ENCODE results near the gene RIT2. TPM values are rescaled to one million over a fixed set of nuclear protein-coding genes. Genes with fewer than 3 reads are reported as not detected.

Gene RIT2
- total RNA-seq, 1 donor from 2014 or later: not detected

DNA sequence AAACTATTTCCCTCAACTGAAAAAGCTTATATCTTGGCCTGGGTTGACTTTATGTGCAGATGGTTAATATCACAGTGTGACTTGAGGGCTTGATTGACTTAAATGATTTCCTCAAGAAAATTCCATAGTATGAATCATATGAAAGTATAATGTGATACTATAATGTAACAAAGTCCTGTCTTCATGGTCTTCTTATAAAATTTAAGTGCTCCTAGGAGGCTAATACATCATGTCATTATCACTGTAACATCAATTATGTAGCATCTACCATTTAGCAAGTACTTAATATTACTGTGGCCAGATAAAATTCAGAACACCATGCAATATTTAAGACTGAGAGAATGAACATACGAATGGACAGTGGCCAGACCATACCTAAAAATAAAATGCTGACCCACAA is 276.1 kb downstream of the RIT2 start:
- no peaks in the 10 kb centered on the region for H3K27me3 Mint-ChIP-seq
- no peaks in the 10 kb centered on the region for H3K4me1 Mint-ChIP-seq
- intact Hi-C loops (cut with micrococcal nuclease): no loop called here
- DNase-seq (no peak), ATAC-seq (ENCODE audit: low read depth) (no peak)
- H3K9me3 Mint-ChIP-seq: peaks cover 10% of the 10 kb centered on the region
- CTCF ChIA-PET: no interaction called here
- H3K27ac Mint-ChIP-seq: no peak overlapping the region
- POLR2A ChIA-PET: no interaction called here
- H3K4me3 Mint-ChIP-seq: no peak overlapping the region
- H3K36me3 Mint-ChIP-seq (ENCODE audit: low read depth): no peaks in the 10 kb centered on the region
- TF ChIP-seq, protein P1, sequence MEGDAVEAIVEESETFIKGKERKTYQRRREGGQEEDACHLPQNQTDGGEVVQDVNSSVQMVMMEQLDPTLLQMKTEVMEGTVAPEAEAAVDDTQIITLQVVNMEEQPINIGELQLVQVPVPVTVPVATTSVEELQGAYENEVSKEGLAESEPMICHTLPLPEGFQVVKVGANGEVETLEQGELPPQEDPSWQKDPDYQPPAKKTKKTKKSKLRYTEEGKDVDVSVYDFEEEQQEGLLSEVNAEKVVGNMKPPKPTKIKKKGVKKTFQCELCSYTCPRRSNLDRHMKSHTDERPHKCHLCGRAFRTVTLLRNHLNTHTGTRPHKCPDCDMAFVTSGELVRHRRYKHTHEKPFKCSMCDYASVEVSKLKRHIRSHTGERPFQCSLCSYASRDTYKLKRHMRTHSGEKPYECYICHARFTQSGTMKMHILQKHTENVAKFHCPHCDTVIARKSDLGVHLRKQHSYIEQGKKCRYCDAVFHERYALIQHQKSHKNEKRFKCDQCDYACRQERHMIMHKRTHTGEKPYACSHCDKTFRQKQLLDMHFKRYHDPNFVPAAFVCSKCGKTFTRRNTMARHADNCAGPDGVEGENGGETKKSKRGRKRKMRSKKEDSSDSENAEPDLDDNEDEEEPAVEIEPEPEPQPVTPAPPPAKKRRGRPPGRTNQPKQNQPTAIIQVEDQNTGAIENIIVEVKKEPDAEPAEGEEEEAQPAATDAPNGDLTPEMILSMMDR (IDR thresholded peaks at IDR 0.05): no peak

DNA sequence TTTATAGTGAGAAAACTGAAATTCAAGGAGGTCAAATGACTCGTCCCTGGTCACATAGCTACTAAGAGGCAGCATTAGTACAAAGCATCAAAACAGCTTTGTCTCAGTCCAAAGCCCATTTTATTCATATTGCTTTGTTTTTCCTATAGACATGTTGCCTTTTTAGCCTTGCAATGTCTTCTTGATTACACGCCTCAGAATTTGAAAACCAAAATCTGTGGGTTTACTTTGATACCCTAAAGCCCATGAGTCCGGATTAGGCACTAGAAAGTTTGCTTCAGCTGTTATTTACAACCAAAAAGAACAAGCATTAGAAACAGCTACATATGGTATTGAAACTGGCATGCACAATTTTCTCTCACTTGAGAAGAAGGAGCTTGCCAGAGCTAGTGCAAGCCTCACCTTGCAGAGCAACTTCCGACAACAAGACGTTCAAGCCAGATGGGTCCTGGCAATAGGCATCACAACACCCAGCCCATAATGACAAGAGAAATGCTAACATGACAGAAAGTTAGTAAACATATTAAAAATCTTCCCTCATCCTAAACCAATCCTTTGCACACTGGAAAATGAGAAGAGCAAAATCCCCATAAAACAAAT is 276.8 kb downstream of the RIT2 start:
- Mint-ChIP-seq H3K36me3 (ENCODE audit: low read depth) (no peaks in the 10 kb centered on the region), H3K9me3 (peaks cover 10% of the 10 kb centered on the region), H3K4me1 (no peaks in the 10 kb centered on the region), H3K4me3 (no peak overlapping the region), H3K27me3 (no peaks in the 10 kb centered on the region), H3K27ac (no peak overlapping the region)
- TF ChIP-seq, protein P1 (IDR thresholded peaks at IDR 0.05): no peak
- POLR2A ChIA-PET: no interaction called here
- DNase-seq (no peak), ATAC-seq (ENCODE audit: low read depth) (no peak)
- intact Hi-C loops (cut with micrococcal nuclease): no loop called here
- CTCF ChIA-PET: no interaction called here

DNA sequence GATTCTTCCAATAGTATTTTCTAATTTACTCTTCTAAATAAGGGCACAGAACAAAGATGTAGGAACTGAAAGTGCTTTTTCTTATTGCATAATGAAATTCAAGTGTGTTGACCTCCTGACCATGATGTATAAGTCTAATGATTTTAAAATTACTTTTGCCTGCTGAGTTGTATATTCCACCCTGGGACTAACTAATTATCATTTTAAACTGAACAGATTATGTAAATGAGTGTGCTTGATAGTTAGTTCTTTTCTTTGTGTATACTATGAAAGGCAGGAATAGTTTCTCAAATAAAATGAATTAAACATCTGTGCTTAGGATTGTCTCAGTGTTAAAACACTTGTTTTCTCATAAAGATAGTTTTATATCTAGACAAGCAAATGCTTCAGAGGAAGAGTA is 284.5 kb downstream of the RIT2 start:
- no peak for ATAC-seq (ENCODE audit: low read depth)
- Mint-ChIP-seq H3K9me3 (no peaks in the 10 kb centered on the region), H3K27me3 (no peaks in the 10 kb centered on the region), H3K36me3 (ENCODE audit: low read depth) (no peaks in the 10 kb centered on the region), H3K4me3 (no peak overlapping the region), H3K4me1 (no peaks in the 10 kb centered on the region), H3K27ac (no peak overlapping the region)
- DNase-seq: no peak
- intact Hi-C loops (cut with micrococcal nuclease): no loop called here
- ChIA-PET CTCF (no interaction called here), POLR2A (no interaction called here)
- TF ChIP-seq, protein P1 (IDR thresholded peaks at IDR 0.05): no peak

DNA sequence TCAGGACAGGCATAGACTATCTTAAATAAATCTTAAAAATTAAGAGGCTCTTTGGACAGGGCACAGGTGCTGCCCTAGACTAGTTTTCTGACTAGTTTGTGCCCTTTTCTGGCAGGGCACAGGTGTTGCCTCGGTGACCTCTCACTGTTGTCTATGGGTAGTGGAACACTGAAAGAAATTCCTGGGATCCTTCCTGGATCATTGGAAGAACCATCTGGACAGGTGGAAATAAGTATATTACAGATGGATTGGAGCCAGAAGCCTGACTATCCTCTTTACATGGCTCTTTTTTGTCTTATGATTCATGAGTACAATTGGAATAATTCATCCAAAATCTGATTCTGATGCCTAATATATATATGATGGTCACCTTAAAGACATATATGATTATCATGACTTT is 286.6 kb downstream of the RIT2 start:
- Mint-ChIP-seq H3K27me3 (no peaks in the 10 kb centered on the region), H3K36me3 (ENCODE audit: low read depth) (no peaks in the 10 kb centered on the region), H3K4me1 (no peaks in the 10 kb centered on the region), H3K9me3 (no peaks in the 10 kb centered on the region), H3K27ac (no peak overlapping the region), H3K4me3 (no peak overlapping the region)
- no peak for DNase-seq
- TF ChIP-seq, protein P1 (IDR thresholded peaks at IDR 0.05): no peak
- intact Hi-C loops (cut with micrococcal nuclease): no loop called here
- POLR2A ChIA-PET: no interaction called here
- no peak for ATAC-seq (ENCODE audit: low read depth)
- CTCF ChIA-PET: no interaction called here

DNA sequence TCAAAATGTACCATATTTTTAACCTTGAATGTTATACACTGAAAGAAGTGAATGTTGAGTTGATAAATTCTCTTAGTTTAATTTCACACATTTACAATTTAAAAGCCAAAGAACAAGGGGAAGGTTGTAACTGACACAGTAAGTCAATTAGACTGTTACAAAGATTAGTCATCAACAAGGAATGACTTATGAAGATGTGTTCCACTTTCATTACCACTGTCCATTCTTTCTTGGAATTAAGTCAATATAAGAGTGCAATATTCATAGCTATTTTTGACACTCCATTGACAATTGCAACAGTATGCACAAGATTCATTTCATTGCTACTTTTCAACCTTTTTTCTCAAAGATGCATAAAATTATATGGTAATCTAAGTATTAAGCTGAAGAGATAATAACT is 291.3 kb downstream of the RIT2 start:
- ATAC-seq (ENCODE audit: low read depth): no peak
- DNase-seq: no peak
- Mint-ChIP-seq H3K4me3 (no peak overlapping the region), H3K36me3 (ENCODE audit: low read depth) (no peaks in the 10 kb centered on the region), H3K27ac (no peak overlapping the region), H3K4me1 (no peaks in the 10 kb centered on the region), H3K27me3 (no peaks in the 10 kb centered on the region), H3K9me3 (peaks cover 2% of the 10 kb centered on the region)
- intact Hi-C loops (cut with micrococcal nuclease): no loop called here
- ChIA-PET POLR2A (no interaction called here), CTCF (no interaction called here)
- TF ChIP-seq, protein P1 (IDR thresholded peaks at IDR 0.05): no peak

Measured in activated B cell treated with CpG ODN at 0.5 μM for 24 hours (primary cell).